ENCODE results near the gene NRF1. TPM values are rescaled to one million over a fixed set of nuclear protein-coding genes. Genes with fewer than 3 reads are reported as not detected.

NRF1 gene
- total and polyA plus RNA-seq, 2 of the 8 experiments (the other 6 are each of a cell fraction or from before 2014, with no cell fraction given): 18.2 to 21.4 TPM

GRCh38 chr7:129680400-129680799 is 68.9 kb downstream of the NRF1 start:
- Histone ChIP-seq H2BK5ac (ENCODE audit: low read depth, low read length) (no peak overlapping the region), H3K18ac (ENCODE audit: extremely low read depth, low read length) (no peak overlapping the region), H2AFZ (ENCODE audit: low read length) (no peak overlapping the region), H4K5ac (ENCODE audit: insufficient read length, low read depth, low read length) (no peak overlapping the region), H3K27ac (ENCODE audit: low read depth, low read length) (no peak overlapping the region), H3K36me3 (ENCODE audit: control insufficient read depth in 2 of 4, insufficient read depth in 4 of 4, low read length in 3 of 4) (peaks cover 0 to 9% (median 4%) of the 10 kb centered on the region in 4 experiments; a peak in 3 of 8 replicates), H2AK5ac (ENCODE audit: low read depth, low read length) (no peak overlapping the region), H3K4me3 (ENCODE audit: extremely low read depth in 1 of 4, insufficient read depth in 2 of 4, low read depth in 3 of 4, low read length in 4 of 4) (no peak overlapping the region), H3K23ac (ENCODE audit: insufficient read length) (no peak overlapping the region), H3K4me2 (ENCODE audit: insufficient read depth in 1 of 2, low read depth in 2 of 2, low read length in 2 of 2) (no peak overlapping the region), H3K79me2 (ENCODE audit: control insufficient read depth in 1 of 2, insufficient read depth in 2 of 2, low read length in 2 of 2) (no peaks in the 10 kb centered on the region), H2BK20ac (ENCODE audit: low read length) (no peak overlapping the region), H3K9ac (replicated peaks in 1 of 4; ENCODE audit: extremely low read depth in 1 of 4, low read depth in 3 of 4, low read length in 3 of 4) (no peak overlapping the region), H3K23me2 (ENCODE audit: low read depth, low read length) (no peaks in the 10 kb centered on the region), H2BK12ac (ENCODE audit: low read depth, low read length) (no peak overlapping the region), H4K8ac (ENCODE audit: extremely low read depth, insufficient read depth, low read length) (no peak overlapping the region), H3K27me3 (replicated peaks in 1 of 4; ENCODE audit: control insufficient read depth in 3 of 4, extremely low read depth in 1 of 4, insufficient read depth in 3 of 4, low read length in 3 of 4) (no peaks in the 10 kb centered on the region), H3K4ac (replicated peaks; ENCODE audit: insufficient read length, low read depth, low read length) (no peak overlapping the region), H3K56ac (replicated peaks; ENCODE audit: insufficient read length, low read depth, low read length) (no peak overlapping the region), H3K4me1 (replicated peaks in 1 of 4; ENCODE audit: control insufficient read depth in 3 of 4, insufficient read depth in 4 of 4, low read length in 3 of 4) (no peaks in the 10 kb centered on the region), H3K79me1 (ENCODE audit: low read depth, low read length) (no peaks in the 10 kb centered on the region), H4K20me1 (replicated peaks in 1 of 2; ENCODE audit: control insufficient read depth in 1 of 2, insufficient read depth in 2 of 2, low read length in 2 of 2) (no peaks in the 10 kb centered on the region), H2BK120ac (replicated peaks; ENCODE audit: low read depth, low read length) (no peak overlapping the region), H2BK15ac (ENCODE audit: low read length) (no peak overlapping the region), H3K9me3 (ENCODE audit: insufficient read depth in 2 of 2, low read depth in 1 of 2, low read length in 1 of 2) (0 out of 4 replicates have a peak, but pooled peaks cover 0 to 1% of the 10 kb centered on the region in 2 experiments), H4K91ac (replicated peaks; ENCODE audit: insufficient read length, low read length) (no peak overlapping the region), H3K14ac (ENCODE audit: insufficient read length) (no peak overlapping the region)
- ChIA-PET POLR2A (ENCODE audit: partially characterized antibody) (no interaction called here), CTCF (ENCODE audit: partially characterized antibody) (no interaction called here)
- no peak for FAIRE-seq
- DNase-seq (ENCODE audit: low read depth in 1 of 2, low spot score in 2 of 2): no peak
- TF ChIP-seq ATF2 (IDR thresholded peaks at IDR 0.05; ENCODE audit: low read length) (no peak), SP4 (IDR thresholded peaks at IDR 0.05; ENCODE audit: low read length) (no peak), YY1 (IDR thresholded peaks at IDR 0.05; ENCODE audit: low read depth, low read length) (no peak), CBX8 (IDR thresholded peaks at IDR 0.05; ENCODE audit: borderline replicate concordance, low read depth, low read length) (no peak), CHD1 (IDR thresholded peaks at IDR 0.05; ENCODE audit: low read depth, low read length) (no peak), CEBPB (IDR thresholded peaks at IDR 0.05; ENCODE audit: low read depth, low read length) (no peak), BRCA1 (IDR thresholded peaks at IDR 0.05; ENCODE audit: low read depth, low read length) (no peak), JUND (IDR thresholded peaks at IDR 0.05; ENCODE audit: low read length) (no peak), KDM1A (IDR thresholded peaks at IDR 0.05; ENCODE audit: borderline replicate concordance, low read length) (no peak)
- WGBS, 2 experiments (ENCODE audit: extremely low coverage in 1 of 2, insufficient coverage in 1 of 2, insufficient read length in 1 of 2, insufficient replicate concordance in 2 of 2, low coverage in 1 of 2, low lambda C conversion rate in 2 of 2, missing lambda C conversion rate in 1 of 2): 90% methylated on average over 1 of the region's 1 CpG; no CpG with 5 or more reads in 1 of the 2 experiments
